ENCODE results near the gene ATXN7. TPM values are rescaled to one million over a fixed set of nuclear protein-coding genes. Genes with fewer than 3 reads are reported as not detected.

The ATXN7 gene
- total and polyA plus RNA-seq, 2 donors from 2014 or later: 1.4 to 36.4 TPM

DNA sequence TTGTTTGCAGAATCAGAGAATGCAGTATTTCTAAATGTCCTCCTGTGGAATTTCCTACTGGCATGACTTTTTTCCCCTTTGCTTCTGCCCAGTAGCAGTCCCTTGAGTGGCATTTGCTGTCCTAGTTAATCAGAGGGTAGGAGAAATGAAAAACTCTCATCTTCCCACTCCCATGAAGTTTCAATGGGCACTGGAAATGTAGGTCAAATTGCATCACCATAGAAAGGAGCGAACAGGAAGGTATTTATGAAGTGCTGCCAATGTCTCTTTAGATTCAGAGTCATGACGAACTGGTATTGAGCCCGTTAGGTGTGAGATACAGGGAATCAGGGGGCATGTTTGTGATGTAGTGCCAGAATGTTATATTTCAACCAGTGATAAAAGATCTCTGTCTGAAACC is 23.2 kb downstream of the ATXN7 start:
- H3K36me3 ChIP-seq (ENCODE audit: control insufficient read depth in 2 of 3, insufficient read depth in 3 of 3, low read length in 3 of 3): no peaks in the 10 kb centered on the region
- intact Hi-C loops (cut with DNase I): no loop called here
- peaks cover 0 to 6% (median 2%) of the 10 kb centered on the region in 3 donors for H3K4me1 ChIP-seq (ENCODE audit: control insufficient read depth in 2 of 3, insufficient read depth in 2 of 3, low read depth in 1 of 3, low read length in 3 of 3)
- no peak overlapping the region for H3K27ac ChIP-seq (ENCODE audit: low read depth in 2 of 2, low read length in 2 of 2)
- H3K9me3 ChIP-seq (ENCODE audit: control insufficient read depth in 2 of 3, insufficient read depth in 1 of 3, low read length in 3 of 3): no peaks in the 10 kb centered on the region
- DNase-seq (no peak), FAIRE-seq (no peak)
- H3K9ac ChIP-seq (ENCODE audit: low read length in 3 of 3): no peak overlapping the region
- TF ChIP-seq, protein P1, sequence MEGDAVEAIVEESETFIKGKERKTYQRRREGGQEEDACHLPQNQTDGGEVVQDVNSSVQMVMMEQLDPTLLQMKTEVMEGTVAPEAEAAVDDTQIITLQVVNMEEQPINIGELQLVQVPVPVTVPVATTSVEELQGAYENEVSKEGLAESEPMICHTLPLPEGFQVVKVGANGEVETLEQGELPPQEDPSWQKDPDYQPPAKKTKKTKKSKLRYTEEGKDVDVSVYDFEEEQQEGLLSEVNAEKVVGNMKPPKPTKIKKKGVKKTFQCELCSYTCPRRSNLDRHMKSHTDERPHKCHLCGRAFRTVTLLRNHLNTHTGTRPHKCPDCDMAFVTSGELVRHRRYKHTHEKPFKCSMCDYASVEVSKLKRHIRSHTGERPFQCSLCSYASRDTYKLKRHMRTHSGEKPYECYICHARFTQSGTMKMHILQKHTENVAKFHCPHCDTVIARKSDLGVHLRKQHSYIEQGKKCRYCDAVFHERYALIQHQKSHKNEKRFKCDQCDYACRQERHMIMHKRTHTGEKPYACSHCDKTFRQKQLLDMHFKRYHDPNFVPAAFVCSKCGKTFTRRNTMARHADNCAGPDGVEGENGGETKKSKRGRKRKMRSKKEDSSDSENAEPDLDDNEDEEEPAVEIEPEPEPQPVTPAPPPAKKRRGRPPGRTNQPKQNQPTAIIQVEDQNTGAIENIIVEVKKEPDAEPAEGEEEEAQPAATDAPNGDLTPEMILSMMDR (IDR thresholded peaks at IDR 0.05; ENCODE audit: borderline replicate concordance, extremely low read depth, insufficient read depth): no peak
- no peaks in the 10 kb centered on the region for H3K27me3 ChIP-seq (ENCODE audit: control insufficient read depth, insufficient read depth, low read length)
- H3K4me3 ChIP-seq (ENCODE audit: low read length in 3 of 3): no peak overlapping the region

DNA sequence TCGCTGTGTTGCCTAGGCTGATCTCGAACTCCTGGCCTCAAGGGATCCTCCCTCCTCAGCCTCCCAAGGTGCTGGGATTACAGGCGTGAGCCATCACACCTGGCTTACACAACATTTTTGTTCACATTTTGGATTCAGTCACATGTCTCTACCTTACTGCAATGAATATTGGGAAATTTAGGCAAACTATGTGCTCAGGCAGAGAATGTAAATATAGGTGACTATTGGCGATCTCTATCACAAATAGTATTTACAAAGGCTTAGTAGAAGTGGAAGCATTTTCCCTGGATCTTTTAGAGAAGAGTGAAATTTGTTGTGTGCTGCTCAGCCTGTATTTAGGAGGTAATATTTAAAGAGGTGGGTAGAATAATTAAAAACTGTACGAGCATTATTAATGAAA is 27.9 kb downstream of the ATXN7 start:
- intact Hi-C loops (cut with DNase I): no loop called here
- Histone ChIP-seq H3K27ac (ENCODE audit: low read depth in 2 of 2, low read length in 2 of 2) (no peak overlapping the region), H3K4me1 (ENCODE audit: control insufficient read depth in 2 of 3, insufficient read depth in 2 of 3, low read depth in 1 of 3, low read length in 3 of 3) (peaks cover 2 to 6% (median 4%) of the 10 kb centered on the region in 3 donors), H3K36me3 (ENCODE audit: control insufficient read depth in 2 of 3, insufficient read depth in 3 of 3, low read length in 3 of 3) (no peaks in the 10 kb centered on the region), H3K27me3 (ENCODE audit: control insufficient read depth, insufficient read depth, low read length) (no peaks in the 10 kb centered on the region), H3K9ac (ENCODE audit: low read length in 3 of 3) (no peak overlapping the region), H3K4me3 (ENCODE audit: low read length in 3 of 3) (no peak overlapping the region), H3K9me3 (ENCODE audit: control insufficient read depth in 2 of 3, insufficient read depth in 1 of 3, low read length in 3 of 3) (no peaks in the 10 kb centered on the region)
- no peak for DNase-seq
- TF ChIP-seq, protein P1 (IDR thresholded peaks at IDR 0.05; ENCODE audit: borderline replicate concordance, extremely low read depth, insufficient read depth): no peak
- FAIRE-seq: no peak

DNA sequence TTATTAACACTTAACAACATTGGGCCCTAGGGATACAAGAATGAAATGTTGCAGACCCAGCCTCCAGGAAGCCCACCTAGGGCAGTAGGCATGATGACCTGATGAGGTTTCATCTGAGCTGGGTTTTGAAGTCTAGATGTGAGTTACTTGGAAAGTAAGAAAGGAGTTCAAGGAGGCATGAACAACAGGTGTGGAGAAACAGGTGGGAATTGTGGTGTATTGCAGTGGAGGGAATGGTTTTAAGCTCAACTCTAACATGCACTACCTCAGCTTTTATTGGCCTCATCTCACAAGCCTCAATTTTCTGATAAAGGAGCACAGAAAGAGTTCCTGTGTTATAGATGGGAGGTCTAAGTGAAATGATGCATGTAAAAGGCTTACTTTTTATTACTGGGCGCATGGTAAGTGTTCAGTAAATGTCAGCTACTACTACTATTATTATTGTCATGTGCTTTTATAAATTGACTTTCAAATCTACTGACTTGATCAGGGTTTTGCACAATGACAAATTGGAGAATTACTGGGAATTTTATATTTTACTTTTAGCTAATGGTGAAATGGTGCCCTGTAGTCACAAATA is 29.2 kb downstream of the ATXN7 start:
- no peaks in the 10 kb centered on the region for H3K27me3 ChIP-seq (ENCODE audit: control insufficient read depth, insufficient read depth, low read length)
- H3K9me3 ChIP-seq (ENCODE audit: control insufficient read depth in 2 of 3, insufficient read depth in 1 of 3, low read length in 3 of 3): no peaks in the 10 kb centered on the region
- TF ChIP-seq, protein P1 (IDR thresholded peaks at IDR 0.05; ENCODE audit: borderline replicate concordance, extremely low read depth, insufficient read depth): no peak
- no peak overlapping the region for H3K27ac ChIP-seq (ENCODE audit: low read depth in 2 of 2, low read length in 2 of 2)
- FAIRE-seq: no peak
- no peak for DNase-seq
- intact Hi-C loops (cut with DNase I): no loop called here
- no peak overlapping the region for H3K4me3 ChIP-seq (ENCODE audit: low read length in 3 of 3)
- no peaks in the 10 kb centered on the region for H3K36me3 ChIP-seq (ENCODE audit: control insufficient read depth in 2 of 3, insufficient read depth in 3 of 3, low read length in 3 of 3)
- peaks cover 0 to 10% (median 5%) of the 10 kb centered on the region in 3 donors for H3K4me1 ChIP-seq (ENCODE audit: control insufficient read depth in 2 of 3, insufficient read depth in 2 of 3, low read depth in 1 of 3, low read length in 3 of 3)
- H3K9ac ChIP-seq (ENCODE audit: low read length in 3 of 3): no peak overlapping the region

All from kidney (tissue), 14 donors.